ENCODE measurements around the gene FABP3. TPM values are rescaled to one million over a fixed set of nuclear protein-coding genes. Genes with fewer than 3 reads are reported as not detected.

FABP3 gene
- total and polyA plus RNA-seq, 12 donors = 23.8 to 233 (median 59.4) TPM

DNA sequence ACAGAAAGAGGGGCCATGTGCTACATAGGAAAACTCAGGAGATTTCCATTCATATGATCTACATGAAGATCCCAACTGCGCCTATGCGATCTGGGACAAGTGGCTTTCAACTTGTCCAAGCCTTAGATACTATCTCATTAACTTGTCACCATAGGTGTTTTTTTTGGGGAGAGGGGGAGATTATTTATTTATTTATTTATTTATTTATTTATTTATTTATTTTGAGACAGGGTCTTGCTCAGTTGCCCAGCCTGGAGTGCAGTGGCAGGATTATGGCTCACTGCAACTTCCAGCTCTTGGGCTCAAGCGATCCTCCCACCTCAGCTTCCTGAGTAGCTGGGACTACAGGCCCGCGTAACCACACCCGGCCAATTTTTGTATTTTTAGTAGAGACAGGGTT, 11.3 kb downstream of the FABP3 start:
- peak in 1 of 7 donors; percentile 44 for DNase-seq
- Histone ChIP-seq H3K27me3 (no peaks in the 10 kb centered on the region), H3K9me3 (replicated peaks in 1 of 3) (no peaks in the 10 kb centered on the region), H3K27ac (peak overlapping the region in 1 of 5 donors; percentile 14), H3K4me3 (no peak overlapping the region), H3K4me1 (replicated peaks in 1 of 2) (peaks cover 18 to 21% of the 10 kb centered on the region in 2 donors), H3K36me3 (replicated peaks in 1 of 2) (peaks cover 0 to 12% of the 10 kb centered on the region in 2 donors)
- 97 to 99% (median 99%) methylated on average over 6 of the region's 6 CpGs for WGBS, 4 donors
- intact Hi-C loops (cut with DNase I) = no loop called here
- TF ChIP-seq, protein P1, sequence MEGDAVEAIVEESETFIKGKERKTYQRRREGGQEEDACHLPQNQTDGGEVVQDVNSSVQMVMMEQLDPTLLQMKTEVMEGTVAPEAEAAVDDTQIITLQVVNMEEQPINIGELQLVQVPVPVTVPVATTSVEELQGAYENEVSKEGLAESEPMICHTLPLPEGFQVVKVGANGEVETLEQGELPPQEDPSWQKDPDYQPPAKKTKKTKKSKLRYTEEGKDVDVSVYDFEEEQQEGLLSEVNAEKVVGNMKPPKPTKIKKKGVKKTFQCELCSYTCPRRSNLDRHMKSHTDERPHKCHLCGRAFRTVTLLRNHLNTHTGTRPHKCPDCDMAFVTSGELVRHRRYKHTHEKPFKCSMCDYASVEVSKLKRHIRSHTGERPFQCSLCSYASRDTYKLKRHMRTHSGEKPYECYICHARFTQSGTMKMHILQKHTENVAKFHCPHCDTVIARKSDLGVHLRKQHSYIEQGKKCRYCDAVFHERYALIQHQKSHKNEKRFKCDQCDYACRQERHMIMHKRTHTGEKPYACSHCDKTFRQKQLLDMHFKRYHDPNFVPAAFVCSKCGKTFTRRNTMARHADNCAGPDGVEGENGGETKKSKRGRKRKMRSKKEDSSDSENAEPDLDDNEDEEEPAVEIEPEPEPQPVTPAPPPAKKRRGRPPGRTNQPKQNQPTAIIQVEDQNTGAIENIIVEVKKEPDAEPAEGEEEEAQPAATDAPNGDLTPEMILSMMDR (IDR thresholded peaks at IDR 0.05) = no peak
- TF ChIP-seq POLR2A (IDR thresholded peaks at IDR 0.05) = no peak

DNA sequence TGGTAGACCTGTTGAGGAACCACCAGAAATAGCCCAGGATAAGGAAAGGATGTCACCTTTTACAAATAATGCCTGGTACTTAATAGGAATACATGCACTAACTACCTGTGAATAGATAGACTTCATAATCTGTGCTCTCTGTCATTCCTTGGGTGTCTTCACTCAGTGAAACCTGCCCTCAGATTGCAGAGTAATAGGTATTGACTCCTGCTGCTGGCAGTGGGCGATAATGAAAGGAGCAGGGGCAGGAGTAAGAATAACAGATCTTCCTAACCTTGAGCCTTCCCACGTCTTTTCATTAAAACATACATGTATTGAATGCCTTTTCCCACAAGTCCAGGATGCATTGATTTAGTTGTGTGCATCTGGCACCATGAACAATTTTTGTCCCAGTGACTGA, 16.4 kb downstream of the FABP3 start:
- Histone ChIP-seq H3K27me3 (no peaks in the 10 kb centered on the region), H3K4me1 (replicated peaks in 1 of 2) (peaks cover 8 to 10% of the 10 kb centered on the region in 2 donors), H3K36me3 (replicated peaks in 1 of 2) (peaks cover 0 to 12% of the 10 kb centered on the region in 2 donors), H3K4me3 (no peak overlapping the region), H3K27ac (no peak overlapping the region), H3K9me3 (replicated peaks in 1 of 3) (no peaks in the 10 kb centered on the region)
- WGBS, 4 donors = 93 to 99% (median 94%) methylated on average over 2 of the region's 2 CpGs
- intact Hi-C loops (cut with DNase I) = no loop called here
- DNase-seq = no peak
- no peak for TF ChIP-seq POLR2A (IDR thresholded peaks at IDR 0.05)
- TF ChIP-seq, protein P1 (IDR thresholded peaks at IDR 0.05) = no peak

DNA sequence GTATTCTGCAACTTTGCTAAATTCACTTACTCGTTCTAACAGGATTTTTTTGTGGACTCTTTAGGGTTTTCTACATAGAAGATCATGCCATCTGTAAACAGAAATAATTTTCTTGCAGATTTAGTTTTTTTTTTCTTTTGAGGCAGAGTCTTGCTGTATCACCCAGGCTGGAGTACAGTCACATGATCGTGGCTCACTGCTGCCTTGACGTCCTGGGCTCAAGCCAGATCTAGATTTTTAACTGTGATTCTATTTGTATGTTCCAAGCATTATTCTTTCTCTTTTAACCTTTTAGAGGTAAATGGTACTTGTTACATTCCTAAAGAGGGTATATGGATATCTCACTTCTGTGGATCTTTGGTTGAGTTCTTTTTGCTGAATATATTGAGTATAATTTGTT, 18.6 kb downstream of the FABP3 start:
- H3K27ac ChIP-seq = peak overlapping the region in 2 of 5 donors; percentile 7 to 50
- intact Hi-C loops (cut with DNase I) = no loop called here
- peaks cover 8 to 10% of the 10 kb centered on the region in 2 donors for H3K4me1 ChIP-seq (replicated peaks in 1 of 2)
- H3K4me3 ChIP-seq = no peak overlapping the region
- H3K9me3 ChIP-seq (replicated peaks in 1 of 3) = no peaks in the 10 kb centered on the region
- peak; percentile 38 to 74 (median 65) for DNase-seq
- TF ChIP-seq POLR2A (IDR thresholded peaks at IDR 0.05) = no peak
- TF ChIP-seq, protein P1 (IDR thresholded peaks at IDR 0.05) = no peak
- H3K27me3 ChIP-seq = no peaks in the 10 kb centered on the region
- WGBS, 4 donors = 28 to 40% (median 33%) methylated on average over 3 of the region's 3 CpGs
- H3K36me3 ChIP-seq (replicated peaks in 1 of 2) = peaks cover 0 to 13% of the 10 kb centered on the region in 2 donors

DNA sequence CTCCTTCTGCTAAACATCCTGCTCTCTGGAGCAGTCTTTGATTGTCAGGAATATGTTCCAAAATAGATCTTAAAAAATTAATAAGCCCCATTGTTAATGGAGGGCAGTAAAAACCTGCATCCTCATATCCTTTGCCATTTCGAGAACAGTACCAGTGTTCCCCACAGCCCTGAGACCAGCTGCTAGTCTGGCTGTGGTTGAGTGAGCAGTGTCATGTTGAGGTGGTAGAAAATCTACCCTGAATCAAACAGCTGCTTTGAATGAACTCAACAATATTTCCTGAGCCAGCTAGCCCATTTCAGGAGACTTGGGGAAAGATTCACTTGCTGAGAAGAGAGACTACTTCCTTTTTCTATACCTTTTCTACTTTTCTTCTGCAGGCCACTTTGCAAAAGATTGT, 24.4 kb downstream of the FABP3 start:
- intact Hi-C loops (cut with DNase I) = no loop called here
- Histone ChIP-seq H3K4me3 (no peak overlapping the region), H3K27me3 (no peaks in the 10 kb centered on the region), H3K9me3 (replicated peaks in 1 of 3) (no peaks in the 10 kb centered on the region), H3K27ac (no peak overlapping the region), H3K36me3 (replicated peaks in 1 of 2) (peaks cover 0 to 36% of the 10 kb centered on the region in 2 donors), H3K4me1 (replicated peaks in 1 of 2) (no peaks in the 10 kb centered on the region)
- no peak for DNase-seq
- 82 to 100% (median 97%) methylated on average over 1 of the region's 1 CpG for WGBS, 4 donors
- no peak for TF ChIP-seq POLR2A (IDR thresholded peaks at IDR 0.05)
- TF ChIP-seq, protein P1 (IDR thresholded peaks at IDR 0.05) = no peak

All from adrenal gland (tissue), 12 donors.